Hematopoietic multipotent progenitor cell treated with erythropoietin and hydrocortisone succinate and interleukin-3 and kit ligand, for 15 days (in vitro differentiated cells): ENCODE data around the gene PCDHB7.
"Not testable (repeated sequence)": the region's sequence is repeated elsewhere in the genome, so short reads cannot be mapped to it uniquely, and the experiment has no call there.

Experiments
- DNase-seq: peaks from one replicate; pipeline ENCODE4 v3.0.0-alpha.2; 2015; ENCODE audit warnings: low spot score

Gene PCDHB7

DNA sequence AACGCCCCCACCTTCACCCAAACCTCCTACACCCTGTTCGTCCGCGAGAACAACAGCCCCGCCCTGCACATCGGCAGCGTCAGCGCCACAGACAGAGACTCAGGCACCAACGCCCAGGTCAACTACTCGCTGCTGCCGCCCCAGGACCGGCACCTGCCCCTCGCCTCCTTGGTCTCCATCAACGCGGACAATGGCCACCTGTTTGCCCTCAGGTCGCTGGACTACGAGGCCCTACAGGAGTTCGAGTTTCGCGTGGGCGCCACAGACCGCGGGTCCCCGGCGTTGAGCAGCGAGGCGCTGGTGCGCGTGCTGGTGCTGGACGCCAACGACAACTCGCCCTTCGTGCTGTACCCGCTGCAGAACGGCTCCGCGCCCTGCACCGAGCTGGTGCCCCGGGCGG lies 52.4 kb downstream of the PCDHB7 start:
- DNase-seq, result not testable (repeated sequence)

DNA sequence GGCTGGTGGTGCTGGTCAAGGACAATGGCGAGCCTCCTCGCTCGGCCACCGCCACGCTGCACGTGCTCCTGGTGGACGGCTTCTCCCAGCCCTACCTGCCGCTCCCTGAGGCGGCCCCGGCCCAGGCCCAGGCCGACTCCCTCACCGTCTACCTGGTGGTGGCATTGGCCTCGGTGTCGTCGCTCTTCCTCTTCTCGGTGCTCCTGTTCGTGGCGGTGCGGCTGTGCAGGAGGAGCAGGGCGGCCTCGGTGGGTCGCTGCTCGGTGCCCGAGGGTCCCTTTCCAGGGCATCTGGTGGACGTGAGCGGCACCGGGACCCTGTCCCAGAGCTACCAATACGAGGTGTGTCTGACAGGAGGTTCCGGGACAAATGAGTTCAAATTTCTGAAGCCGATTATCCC lies 53.0 kb downstream of the PCDHB7 start:
- not testable (repeated sequence) for DNase-seq
